Measurements from ENCODE around the gene PDE8A.

DNA sequence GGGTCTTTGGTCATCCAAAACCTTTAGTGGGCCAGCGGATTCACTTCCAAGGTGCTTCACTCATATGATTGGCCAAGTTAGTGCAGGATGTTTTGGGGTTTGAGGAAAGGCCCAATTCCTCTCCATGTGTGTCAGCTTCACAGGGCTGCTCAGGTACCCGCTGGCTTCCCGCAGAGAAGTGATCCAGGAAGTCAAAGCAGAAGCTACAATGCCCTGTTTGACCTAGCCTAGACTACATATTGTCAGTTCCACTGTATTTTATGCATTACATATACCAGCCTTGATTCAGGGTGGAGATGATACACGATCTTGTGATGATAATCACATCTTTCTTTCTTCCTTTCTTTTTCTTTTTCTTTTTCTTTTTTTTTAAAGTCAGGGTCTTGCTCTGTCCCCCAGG is 32.1 kb downstream of the PDE8A start:
- TF ChIP-seq, protein P1, sequence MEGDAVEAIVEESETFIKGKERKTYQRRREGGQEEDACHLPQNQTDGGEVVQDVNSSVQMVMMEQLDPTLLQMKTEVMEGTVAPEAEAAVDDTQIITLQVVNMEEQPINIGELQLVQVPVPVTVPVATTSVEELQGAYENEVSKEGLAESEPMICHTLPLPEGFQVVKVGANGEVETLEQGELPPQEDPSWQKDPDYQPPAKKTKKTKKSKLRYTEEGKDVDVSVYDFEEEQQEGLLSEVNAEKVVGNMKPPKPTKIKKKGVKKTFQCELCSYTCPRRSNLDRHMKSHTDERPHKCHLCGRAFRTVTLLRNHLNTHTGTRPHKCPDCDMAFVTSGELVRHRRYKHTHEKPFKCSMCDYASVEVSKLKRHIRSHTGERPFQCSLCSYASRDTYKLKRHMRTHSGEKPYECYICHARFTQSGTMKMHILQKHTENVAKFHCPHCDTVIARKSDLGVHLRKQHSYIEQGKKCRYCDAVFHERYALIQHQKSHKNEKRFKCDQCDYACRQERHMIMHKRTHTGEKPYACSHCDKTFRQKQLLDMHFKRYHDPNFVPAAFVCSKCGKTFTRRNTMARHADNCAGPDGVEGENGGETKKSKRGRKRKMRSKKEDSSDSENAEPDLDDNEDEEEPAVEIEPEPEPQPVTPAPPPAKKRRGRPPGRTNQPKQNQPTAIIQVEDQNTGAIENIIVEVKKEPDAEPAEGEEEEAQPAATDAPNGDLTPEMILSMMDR (IDR thresholded peaks at IDR 0.05) = no peak
- no peak for TF ChIP-seq POLR2A (IDR thresholded peaks at IDR 0.05)
